T-helper 1 cell (primary cell): ENCODE results near the gene SMARCC2.

Source experiments
- DNase-seq, 5 donors: peaks; one replicate each; pipeline ENCODE4 v3.0.0-alpha.2; 2012 to 2020
- total RNA-seq, 4 donors: gene quantifications; one replicate each; lab custom pipeline; 2026; lab: John Stamatoyannopoulos, UW

SMARCC2 gene
- 106 to 194 (median 147) reads per million in 4 donors for total RNA-seq

- peak; percentile 78 to 88 (median 84) for DNase-seq
Measured at GRCh38 chr12:56189099-56189917, at the start of gene SMARCC2. SMARCC2 (minus strand) TSS chr12:56189483; CDS start chr12:56189461, 22 bp downstream.

- no peak for DNase-seq
Measured at GRCh38 chr12:56237552-56237951, 48.3 kb upstream of the SMARCC2 start.

DNA sequence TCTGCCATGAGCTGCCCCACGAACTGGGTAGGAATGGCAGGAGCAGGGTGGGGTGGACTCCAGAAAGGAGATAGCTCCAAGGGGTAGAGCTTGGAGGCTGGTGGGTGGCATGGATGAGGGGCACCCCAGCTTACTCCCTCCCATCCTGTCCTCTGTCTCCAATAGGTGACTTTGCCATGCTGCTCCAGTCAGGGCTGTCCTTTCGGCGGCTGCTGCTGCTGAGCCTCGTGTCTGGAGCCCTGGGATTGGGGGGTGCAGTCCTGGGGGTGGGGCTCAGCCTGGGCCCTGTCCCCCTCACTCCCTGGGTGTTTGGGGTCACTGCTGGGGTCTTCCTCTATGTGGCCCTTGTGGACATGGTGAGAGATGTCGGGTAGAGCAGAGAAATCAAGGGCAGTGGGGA is 47.7 kb upstream of the SMARCC2 start:
- DNase-seq, result no peak

GRCh38 chr12:56236091-56236490 is 46.8 kb upstream of the SMARCC2 start:
- no peak for DNase-seq

GRCh38 chr12:56234746-56235436 is 45.6 kb upstream of the SMARCC2 start:
- DNase-seq, result no peak

DNA sequence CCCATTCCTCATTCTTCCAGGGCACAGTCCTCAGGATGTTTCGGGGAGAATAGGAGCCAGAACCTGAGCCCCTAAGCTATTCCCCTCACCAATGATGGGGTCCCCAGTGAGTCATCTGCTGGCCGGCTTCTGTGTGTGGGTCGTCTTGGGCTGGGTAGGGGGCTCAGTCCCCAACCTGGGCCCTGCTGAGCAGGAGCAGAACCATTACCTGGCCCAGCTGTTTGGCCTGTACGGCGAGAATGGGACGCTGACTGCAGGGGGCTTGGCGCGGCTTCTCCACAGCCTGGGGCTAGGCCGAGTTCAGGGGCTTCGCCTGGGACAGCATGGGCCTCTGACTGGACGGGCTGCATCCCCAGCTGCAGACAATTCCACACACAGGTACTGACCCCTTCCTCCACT is 41.9 kb upstream of the SMARCC2 start:
- no peak for DNase-seq

- no peak for DNase-seq
Measured at GRCh38 chr12:56230432-56231183, 41.3 kb upstream of the SMARCC2 start.

DNA sequence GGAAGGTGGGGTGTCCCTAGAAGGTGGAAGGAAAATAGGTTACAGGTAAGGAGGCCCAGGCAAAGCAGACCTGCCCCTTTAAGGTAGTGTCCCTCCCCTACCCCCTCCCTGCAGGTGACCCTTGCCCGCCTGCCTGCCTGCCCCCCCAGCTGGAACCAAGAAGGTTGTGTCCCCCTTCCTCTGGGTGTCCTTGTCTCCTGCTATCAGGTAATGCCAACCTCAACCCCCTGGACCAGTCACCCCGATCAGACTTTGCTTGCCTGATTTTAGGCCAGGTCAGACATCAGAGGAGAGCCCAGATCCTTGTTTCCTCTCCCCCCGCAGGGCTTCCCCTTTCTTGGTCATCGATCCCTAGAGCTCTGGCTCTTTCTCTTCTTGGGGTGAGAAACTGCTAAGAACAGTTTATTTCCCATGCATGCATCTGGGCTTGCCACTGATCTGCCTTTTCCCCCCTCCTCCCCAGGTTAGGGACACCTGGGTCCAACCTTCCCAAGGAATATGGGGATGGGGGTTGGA is 40.7 kb upstream of the SMARCC2 start, which contains the start of gene SLC39A5:
Gene SLC39A5 (plus strand): TSS at position 136 of the 516 bp plus-strand sequence. CDS start 1,224 bp downstream, outside the sequence.
- DNase-seq, result no peak

GRCh38 chr12:56229082-56229481 is 39.8 kb upstream of the SMARCC2 start:
- DNase-seq, result no peak

GRCh38 chr12:56224954-56225353 is 35.7 kb upstream of the SMARCC2 start:
- DNase-seq, result no peak

GRCh38 chr12:56224102-56224701 is 34.9 kb upstream of the SMARCC2 start, which contains the start of gene NABP2:
NABP2 (plus strand) TSS chr12:56224342; CDS start chr12:56224857, 515 bp downstream.
- peak; percentile 86 to 95 (median 88) for DNase-seq

DNA sequence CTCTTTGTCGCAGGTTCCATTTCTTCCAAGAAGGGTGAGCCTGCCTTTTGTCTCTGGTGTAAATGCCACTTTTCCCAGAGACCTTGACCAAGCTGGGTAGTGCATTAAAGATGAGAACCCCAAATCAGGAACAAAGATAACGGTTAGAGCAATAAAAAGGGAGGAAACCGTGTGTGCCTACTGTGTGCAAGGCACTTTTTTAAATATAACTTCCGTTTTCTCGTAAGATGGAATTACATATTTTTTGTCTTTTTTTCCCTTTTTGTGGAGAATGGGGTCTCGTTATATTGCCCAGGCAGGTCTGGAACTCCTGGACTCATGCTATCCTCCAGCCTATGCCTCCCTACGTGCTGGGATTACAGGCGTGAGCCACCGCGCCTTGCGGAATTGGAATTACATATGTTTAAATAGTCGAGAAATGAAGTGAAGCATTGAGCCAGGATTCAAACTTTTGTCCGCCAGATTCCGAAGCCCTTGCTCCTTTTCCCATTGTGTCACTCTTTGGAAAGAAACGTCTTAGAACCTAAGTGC is 34.4 kb upstream of the SMARCC2 start:
- DNase-seq, result no peak

DNA sequence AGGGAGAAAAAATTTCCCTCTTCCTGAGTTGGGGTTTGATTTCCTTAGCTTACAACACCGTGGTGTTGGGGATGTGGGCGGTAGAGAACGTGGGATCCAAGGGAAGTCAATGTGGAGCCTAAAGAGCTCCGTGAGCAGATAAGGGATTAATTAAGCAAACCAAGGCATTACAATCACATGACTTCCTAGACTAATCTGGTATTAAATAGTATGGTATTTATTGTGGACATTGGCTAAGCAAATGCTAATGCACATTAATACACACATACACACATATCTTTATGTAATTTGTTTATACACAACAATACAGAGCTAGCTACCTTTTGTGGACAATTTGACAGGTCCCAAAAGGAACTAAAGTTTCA is 33.2 kb upstream of the SMARCC2 start:
- no peak for DNase-seq

- peak; percentile 85 to 93 (median 89) for DNase-seq
Measured at GRCh38 chr12:56221757-56222530, 32.7 kb upstream of the SMARCC2 start, which contains the start of gene RNF41. RNF41 (minus strand) TSS chr12:56221922; CDS start chr12:56214047, 7,875 bp downstream.

- DNase-seq, result no peak
Measured at GRCh38 chr12:56221232-56221756, 32.0 kb upstream of the SMARCC2 start.

- no peak for DNase-seq
Measured at GRCh38 chr12:56220611-56221231, 31.4 kb upstream of the SMARCC2 start.

DNA sequence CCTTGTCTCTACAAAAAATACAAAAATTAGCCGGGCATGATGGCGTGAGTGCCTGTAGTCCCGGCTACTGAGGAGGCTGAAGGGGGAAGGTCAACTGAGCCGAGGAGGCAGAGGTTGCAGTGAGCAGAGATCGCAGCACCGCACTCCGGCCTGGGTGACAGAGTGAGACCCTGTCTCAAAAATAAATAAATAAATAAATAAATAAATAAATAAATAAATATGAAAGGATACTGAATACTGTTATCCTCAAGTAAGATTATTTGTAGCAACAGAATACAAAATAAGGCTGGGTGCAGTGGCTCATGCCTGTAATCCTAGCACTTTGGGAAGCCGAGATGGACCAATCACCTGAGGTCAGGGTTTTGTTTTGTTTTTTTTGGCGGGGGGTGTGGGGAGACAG is 30.6 kb upstream of the SMARCC2 start:
- no peak for DNase-seq

GRCh38 chr12:56216461-56216860 is 27.2 kb upstream of the SMARCC2 start:
- DNase-seq, result no peak

GRCh38 chr12:56213878-56214277 is 24.6 kb upstream of the SMARCC2 start:
- no peak for DNase-seq

DNA sequence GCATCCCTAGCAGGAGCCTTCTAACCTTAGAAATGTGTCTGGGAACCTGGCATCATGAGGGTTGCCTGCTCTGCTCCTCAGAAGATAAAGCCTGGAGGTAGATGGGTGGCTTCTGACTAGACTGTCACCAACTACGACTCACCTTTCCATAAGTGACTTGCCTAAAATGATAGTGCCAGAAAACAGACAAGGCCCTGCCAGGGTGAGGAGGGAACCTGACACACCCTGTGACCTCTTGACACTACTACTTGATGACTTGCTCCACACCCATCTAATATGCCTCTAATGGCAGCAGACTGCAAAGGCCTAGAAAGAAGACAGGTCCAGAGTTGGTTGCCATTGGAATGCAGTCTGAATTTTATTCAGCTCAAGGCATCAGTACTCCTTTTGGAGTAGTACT is 23.1 kb upstream of the SMARCC2 start:
- no peak for DNase-seq
